GM13977 (cell line): ENCODE data around the gene GLIPR1L1.
A peak's percentile ranks its signal among the peaks of the same experiment; 100 is the strongest.

ENCODE experiments used
- DNase-seq: peaks from one replicate; pipeline ENCODE4 v3.0.0; 2012; ENCODE audit warnings: low spot score
- in situ Hi-C: fragments of 300-500 bp; cut with MboI; formaldehyde crosslinking; loops from one replicate; pipeline ENCODE4 v1.12.0; 2022; ENCODE audit warnings: low sequenced_read_pairs, low pct_unique_long_range_greater_than_20kb, mixed read lengths, inconsistent platforms; ENCODE audit not compliant: unreplicated experiment
- TF ChIP-seq, protein P1 (sequence below): IDR thresholded peaks from 2 replicates; pipeline ENCODE4 v1.5.1; 2012; ENCODE audit warnings: mild to moderate bottlenecking, control low read depth; ENCODE audit not compliant: insufficient read depth; ENCODE audit errors: extremely low read depth, missing control alignments

GLIPR1L1 gene

DNA sequence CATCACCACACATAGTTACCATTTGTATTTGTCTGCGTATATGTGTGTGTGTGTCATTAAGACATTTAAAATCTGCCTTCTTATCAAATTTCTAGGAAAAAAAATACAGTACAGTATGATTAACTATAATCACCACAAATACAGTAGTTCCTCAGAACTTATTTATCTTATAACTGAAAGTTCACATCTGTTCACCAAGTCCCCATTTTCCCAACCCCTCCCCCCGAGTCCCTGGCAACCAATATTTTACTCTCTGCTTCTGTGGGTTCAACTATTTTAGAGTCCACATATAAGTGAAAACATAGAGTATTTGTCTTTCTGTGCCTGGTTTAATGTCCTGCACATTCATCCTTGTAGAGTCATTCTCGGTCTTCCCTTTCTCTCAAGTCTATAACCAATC, 16.7 kb upstream of the GLIPR1L1 start:
- TF ChIP-seq, protein P1, sequence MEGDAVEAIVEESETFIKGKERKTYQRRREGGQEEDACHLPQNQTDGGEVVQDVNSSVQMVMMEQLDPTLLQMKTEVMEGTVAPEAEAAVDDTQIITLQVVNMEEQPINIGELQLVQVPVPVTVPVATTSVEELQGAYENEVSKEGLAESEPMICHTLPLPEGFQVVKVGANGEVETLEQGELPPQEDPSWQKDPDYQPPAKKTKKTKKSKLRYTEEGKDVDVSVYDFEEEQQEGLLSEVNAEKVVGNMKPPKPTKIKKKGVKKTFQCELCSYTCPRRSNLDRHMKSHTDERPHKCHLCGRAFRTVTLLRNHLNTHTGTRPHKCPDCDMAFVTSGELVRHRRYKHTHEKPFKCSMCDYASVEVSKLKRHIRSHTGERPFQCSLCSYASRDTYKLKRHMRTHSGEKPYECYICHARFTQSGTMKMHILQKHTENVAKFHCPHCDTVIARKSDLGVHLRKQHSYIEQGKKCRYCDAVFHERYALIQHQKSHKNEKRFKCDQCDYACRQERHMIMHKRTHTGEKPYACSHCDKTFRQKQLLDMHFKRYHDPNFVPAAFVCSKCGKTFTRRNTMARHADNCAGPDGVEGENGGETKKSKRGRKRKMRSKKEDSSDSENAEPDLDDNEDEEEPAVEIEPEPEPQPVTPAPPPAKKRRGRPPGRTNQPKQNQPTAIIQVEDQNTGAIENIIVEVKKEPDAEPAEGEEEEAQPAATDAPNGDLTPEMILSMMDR, result no peak
- in situ Hi-C loops, result no loop called here
- DNase-seq, result no peak

DNA sequence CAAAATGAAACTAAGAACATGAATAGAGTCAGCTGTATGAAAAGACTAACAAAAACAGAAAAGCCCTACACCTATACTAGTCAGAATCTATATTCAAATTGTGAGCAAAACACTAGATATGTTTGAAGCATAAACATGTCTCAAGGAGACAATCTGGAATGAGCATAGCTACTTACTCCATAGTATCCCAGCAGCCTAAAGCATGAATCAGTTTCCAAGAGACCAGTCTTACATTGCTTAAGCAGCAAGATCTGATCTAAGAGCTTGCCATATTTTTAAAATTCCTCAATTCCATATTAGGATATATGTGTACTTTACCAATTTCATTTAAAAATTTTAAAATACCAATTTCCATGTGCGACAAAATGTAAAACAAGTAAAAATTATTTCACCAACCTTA, 12.0 kb upstream of the GLIPR1L1 start:
- in situ Hi-C loops, result no loop called here

DNA sequence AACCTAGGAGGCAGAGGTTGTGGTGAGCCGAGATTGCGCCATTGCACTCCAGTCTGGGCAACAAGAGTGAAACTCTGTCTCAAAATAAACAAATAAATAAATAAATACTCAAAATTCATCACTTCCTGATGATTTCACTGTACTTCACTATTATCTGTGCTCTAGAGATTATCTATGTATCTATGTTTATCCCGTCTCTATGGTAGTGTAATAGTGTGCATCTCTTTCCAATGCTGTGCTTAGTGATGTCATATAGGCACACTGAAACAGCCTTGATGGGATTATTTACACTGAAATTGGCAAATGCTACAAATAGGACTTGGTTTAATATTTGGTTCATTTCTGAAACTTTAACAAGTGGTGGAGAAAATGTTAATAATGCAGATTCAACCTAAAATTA, 10.8 kb upstream of the GLIPR1L1 start:
- in situ Hi-C loops, result no loop called here
- TF ChIP-seq, protein P1, result no peak
- DNase-seq, result no peak

More for the DNA sequence above, 12.0 kb upstream of the GLIPR1L1 start:
- DNase-seq, result no peak
- TF ChIP-seq, protein P1, result no peak

- DNase-seq, result no peak
- in situ Hi-C loops, result loop anchor here (25.0 kb wide), 1 partner anchor 710 kb away; the partner anchor contains the start of gene PHLDA1
- TF ChIP-seq, protein P1, result no peak
Observed at GRCh38 chr12:75327642-75328041, 6.8 kb upstream of the GLIPR1L1 start.

DNA sequence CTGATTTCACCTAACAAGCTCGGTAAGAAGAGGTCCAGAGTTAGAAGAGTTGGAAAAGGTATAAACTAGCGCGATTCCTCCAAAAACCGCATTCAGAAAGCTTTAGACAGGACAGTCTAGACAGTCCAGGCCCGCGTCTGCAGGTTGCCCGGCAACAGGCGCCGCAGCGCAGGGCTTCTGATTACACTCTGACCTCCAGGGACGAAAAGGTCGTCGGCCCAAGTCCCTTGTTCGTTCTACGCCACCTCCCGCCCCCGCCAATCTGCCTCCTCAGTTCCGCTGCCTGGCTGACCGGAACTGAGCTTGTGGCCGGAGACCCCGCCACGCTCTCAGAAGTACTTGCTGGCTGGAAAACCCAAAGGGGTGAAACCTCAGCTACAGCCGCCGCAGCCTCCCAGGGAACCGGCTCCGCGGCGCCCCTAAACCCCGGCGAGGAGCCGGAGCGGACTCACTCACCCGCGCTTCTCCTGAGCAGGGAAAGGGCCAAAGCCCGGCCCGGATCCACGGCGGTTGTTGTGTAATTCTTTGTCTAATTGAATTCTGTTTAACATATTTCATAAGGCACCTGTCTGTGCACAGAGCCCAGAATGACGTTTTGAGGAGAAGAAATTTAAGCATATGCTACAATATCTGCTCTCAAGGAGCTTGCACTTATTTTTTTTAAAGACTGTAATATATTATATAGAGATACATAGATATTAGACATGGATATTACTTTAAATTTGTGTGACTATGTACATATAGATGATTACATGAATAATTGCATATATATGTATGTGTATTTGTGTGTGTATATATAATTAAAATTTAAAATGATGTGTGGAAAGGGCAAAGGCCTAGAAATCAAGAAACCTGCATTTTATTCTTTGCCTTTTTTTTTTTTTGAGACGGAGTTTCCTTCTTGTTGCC, 4.3 kb upstream of the GLIPR1L1 start, which contains the start of gene CAPS2:
Gene CAPS2, minus strand, starts transcription at position 407 of the 909 bp plus-strand sequence. CDS start 3,826 bp downstream, outside the sequence.
- peak; percentile 72 for DNase-seq
- in situ Hi-C loops, result loop anchor here (10.0 to 25.0 kb wide), 2 partner anchors 175 to 707 kb away; partner anchors contain the start of gene PHLDA1
- TF ChIP-seq, protein P1, result no peak

GRCh38 chr12:75337905-75338304, 3.4 kb downstream of the GLIPR1L1 start:
- in situ Hi-C loops, result loop anchor here (10.0 to 25.0 kb wide), 2 partner anchors 167 to 699 kb away; partner anchors contain the start of gene PHLDA1
- DNase-seq, result peak; percentile 27
- TF ChIP-seq, protein P1, result no peak
